Testis (tissue), 3 donors: ENCODE data around the gene RRAD. TPM values are rescaled to one million over a fixed set of nuclear protein-coding genes. Genes with fewer than 3 reads are reported as not detected.

Experiments
- DNase-seq: peaks from one replicate; pipeline ENCODE4 v3.0.0-alpha.2; 2019
- H3K27ac ChIP-seq, 2 donors: fragments of 200-600 bp; sonication (generic); one replicate each; pipeline ENCODE4 v1.5.1; 2019
- H3K27me3 ChIP-seq: fragments of 200-600 bp; sonication (generic); one replicate; pipeline ENCODE4 v1.5.1; 2019
- H3K36me3 ChIP-seq: fragments of 200-600 bp; sonication (generic); one replicate; pipeline ENCODE4 v1.5.1; 2017; ENCODE audit warnings: low read depth; ENCODE audit errors: missing control alignments
- H3K4me1 ChIP-seq: fragments of 200-600 bp; sonication (generic); one replicate; pipeline ENCODE4 v1.5.1; 2019
- H3K4me3 ChIP-seq, 2 donors: fragments of 200-600 bp; sonication (generic); one replicate each; pipeline ENCODE4 v1.5.1; 2017 to 2019
- H3K9me3 ChIP-seq: fragments of 200-600 bp; sonication (generic); one replicate; pipeline ENCODE4 v1.5.1; 2017
- POLR2A ChIP-seq: fragments of 450-650 bp; IDR thresholded peaks from one replicate; pipeline ENCODE4 v1.6.1; 2017; ENCODE audit warnings: antibody characterized with exemption, mild to moderate bottlenecking, moderate library complexity
- WGBS, 2 donors: methylation state at CpG; one replicate each; pipeline ENCODE4 v1.1.5; 2018; 5-methylcytosine and 5-hydroxymethylcytosine counted together
- intact Hi-C: fragments of 100-400 bp; cut with DNase I; formaldehyde crosslinking; loops from one replicate; pipeline ENCODE4 v1.15.1; 2023; ENCODE audit warnings: low total_unique reads
- polyA plus RNA-seq: library from polyadenylated mRNA; stranded (reverse); fragments of 350-450 nt; fragmentation: Illumina TruSeq; extraction: RNeasy Lipid Tissue Mini Kit (QIAGEN cat#74804); gene quantifications from one replicate; pipeline ENCODE4 v1.2.3, GENCODE V29; 2014; ENCODE audit warnings: low read depth, low replicate concordance; ENCODE audit not compliant: insufficient read depth
- total RNA-seq, 2 donors: library from RNA; depleted of rRNA; stranded (reverse); fragments of >200 nt; gene quantifications; one replicate each; pipeline ENCODE4 v1.2.3, GENCODE V29; 2016
- TF ChIP-seq, protein P1 (sequence below), 3 experiments: fragments of 450-650 bp in 2 of 3; fragments of 200-600 bp in 1 of 3; sonication (generic) in 1 of 3; IDR thresholded peaks; one replicate each; pipeline ENCODE4 v1.5.1; 2016 to 2019; ENCODE audit warnings: antibody characterized with exemption in 3 of 3, mild to moderate bottlenecking in 2 of 3, moderate library complexity in 1 of 3

The RRAD gene
- total and polyA plus RNA-seq, 3 donors from 2014 or later = 9.1 to 19.4 (median 12.4) TPM

DNA sequence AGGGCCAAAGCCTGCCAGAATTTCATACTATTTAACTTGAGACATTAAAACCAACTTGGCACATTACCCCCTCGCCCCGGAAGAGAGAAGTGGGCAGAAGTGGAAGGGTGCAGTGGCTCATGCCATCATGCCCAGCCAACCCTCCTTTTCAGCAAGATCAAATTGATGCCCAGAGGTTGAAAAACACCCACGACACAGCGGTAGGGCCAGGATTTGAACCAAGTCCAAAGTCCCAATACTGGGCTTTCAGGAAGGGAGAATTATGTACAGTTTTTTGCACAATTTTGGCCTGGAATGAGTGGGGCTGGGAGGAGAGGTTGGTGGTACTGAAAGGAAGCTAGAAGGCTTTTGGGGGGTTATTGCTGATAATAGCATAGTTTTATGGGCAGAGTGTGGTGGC, 34.0 kb downstream of the RRAD start:
- intact Hi-C loops = no loop called here
- 82 to 86% methylated on average over 4 of the region's 4 CpGs for WGBS, 2 donors

DNA sequence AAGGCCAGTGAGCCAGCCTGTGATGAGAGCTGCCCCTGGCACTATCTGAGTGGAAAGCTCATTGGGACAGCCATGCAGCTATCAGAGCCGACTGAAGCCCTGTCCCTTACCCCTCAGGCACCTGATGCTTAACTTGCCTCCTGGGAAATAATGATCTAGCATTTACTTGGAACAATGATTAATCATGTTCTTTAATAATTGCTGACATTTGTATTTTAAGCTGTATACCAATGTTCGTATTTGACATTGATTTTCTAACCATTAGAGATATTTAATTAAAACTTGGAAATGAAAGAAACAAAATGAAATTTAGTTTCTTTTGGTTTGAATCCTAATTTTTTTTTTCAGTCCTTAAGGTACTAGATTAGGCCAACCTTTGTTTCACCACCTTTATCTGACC, 34.5 kb downstream of the RRAD start:
- no peak for DNase-seq
- Histone ChIP-seq H3K27me3 (no peaks in the 10 kb centered on the region), H3K4me1 (no peaks in the 10 kb centered on the region), H3K36me3 (no peaks in the 10 kb centered on the region), H3K9me3 (no peaks in the 10 kb centered on the region), H3K27ac (no peak overlapping the region), H3K4me3 (no peak overlapping the region)
- 75 to 78% methylated on average over 2 of the region's 2 CpGs for WGBS, 2 donors
- no peak for TF ChIP-seq POLR2A
- TF ChIP-seq, protein P1, sequence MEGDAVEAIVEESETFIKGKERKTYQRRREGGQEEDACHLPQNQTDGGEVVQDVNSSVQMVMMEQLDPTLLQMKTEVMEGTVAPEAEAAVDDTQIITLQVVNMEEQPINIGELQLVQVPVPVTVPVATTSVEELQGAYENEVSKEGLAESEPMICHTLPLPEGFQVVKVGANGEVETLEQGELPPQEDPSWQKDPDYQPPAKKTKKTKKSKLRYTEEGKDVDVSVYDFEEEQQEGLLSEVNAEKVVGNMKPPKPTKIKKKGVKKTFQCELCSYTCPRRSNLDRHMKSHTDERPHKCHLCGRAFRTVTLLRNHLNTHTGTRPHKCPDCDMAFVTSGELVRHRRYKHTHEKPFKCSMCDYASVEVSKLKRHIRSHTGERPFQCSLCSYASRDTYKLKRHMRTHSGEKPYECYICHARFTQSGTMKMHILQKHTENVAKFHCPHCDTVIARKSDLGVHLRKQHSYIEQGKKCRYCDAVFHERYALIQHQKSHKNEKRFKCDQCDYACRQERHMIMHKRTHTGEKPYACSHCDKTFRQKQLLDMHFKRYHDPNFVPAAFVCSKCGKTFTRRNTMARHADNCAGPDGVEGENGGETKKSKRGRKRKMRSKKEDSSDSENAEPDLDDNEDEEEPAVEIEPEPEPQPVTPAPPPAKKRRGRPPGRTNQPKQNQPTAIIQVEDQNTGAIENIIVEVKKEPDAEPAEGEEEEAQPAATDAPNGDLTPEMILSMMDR (IDR thresholded peaks at IDR 0.05) = no peak
- intact Hi-C loops = no loop called here

More for the DNA sequence above, 34.0 kb downstream of the RRAD start:
- Histone ChIP-seq H3K27me3 (no peaks in the 10 kb centered on the region), H3K36me3 (no peaks in the 10 kb centered on the region), H3K9me3 (no peaks in the 10 kb centered on the region), H3K4me1 (no peaks in the 10 kb centered on the region), H3K27ac (no peak overlapping the region), H3K4me3 (no peak overlapping the region)
- DNase-seq = no peak
- no peak for TF ChIP-seq POLR2A
- TF ChIP-seq, protein P1 (IDR thresholded peaks at IDR 0.05) = no peak

DNA sequence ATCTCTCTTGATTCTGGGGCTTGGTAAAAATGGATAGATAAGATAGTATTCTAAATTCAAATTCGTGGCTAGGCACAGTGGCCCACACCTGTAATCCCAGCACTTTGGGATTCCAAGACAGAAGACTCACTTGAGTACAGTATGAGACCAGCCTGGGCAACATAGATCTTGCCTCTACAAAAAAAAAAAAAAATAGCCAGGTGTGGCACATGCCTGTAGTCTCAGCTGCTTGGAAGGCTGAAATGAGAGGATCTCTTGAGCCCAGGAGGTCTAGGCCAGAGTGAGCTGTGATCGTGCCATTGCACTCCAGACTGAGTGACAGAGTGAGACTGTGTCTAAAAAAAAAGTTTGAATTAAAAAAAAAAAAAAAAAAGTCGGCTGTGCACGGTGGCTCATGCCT, 35.7 kb downstream of the RRAD start:
- Histone ChIP-seq H3K27ac (no peak overlapping the region), H3K27me3 (no peaks in the 10 kb centered on the region), H3K9me3 (no peaks in the 10 kb centered on the region), H3K4me1 (no peaks in the 10 kb centered on the region), H3K4me3 (no peak overlapping the region), H3K36me3 (no peaks in the 10 kb centered on the region)
- no peak for DNase-seq
- TF ChIP-seq, protein P1 (IDR thresholded peaks at IDR 0.05) = no peak
- no peak for TF ChIP-seq POLR2A
- intact Hi-C loops = no loop called here
- WGBS, 2 donors = 77 to 82% methylated on average over 4 of the region's 4 CpGs

DNA sequence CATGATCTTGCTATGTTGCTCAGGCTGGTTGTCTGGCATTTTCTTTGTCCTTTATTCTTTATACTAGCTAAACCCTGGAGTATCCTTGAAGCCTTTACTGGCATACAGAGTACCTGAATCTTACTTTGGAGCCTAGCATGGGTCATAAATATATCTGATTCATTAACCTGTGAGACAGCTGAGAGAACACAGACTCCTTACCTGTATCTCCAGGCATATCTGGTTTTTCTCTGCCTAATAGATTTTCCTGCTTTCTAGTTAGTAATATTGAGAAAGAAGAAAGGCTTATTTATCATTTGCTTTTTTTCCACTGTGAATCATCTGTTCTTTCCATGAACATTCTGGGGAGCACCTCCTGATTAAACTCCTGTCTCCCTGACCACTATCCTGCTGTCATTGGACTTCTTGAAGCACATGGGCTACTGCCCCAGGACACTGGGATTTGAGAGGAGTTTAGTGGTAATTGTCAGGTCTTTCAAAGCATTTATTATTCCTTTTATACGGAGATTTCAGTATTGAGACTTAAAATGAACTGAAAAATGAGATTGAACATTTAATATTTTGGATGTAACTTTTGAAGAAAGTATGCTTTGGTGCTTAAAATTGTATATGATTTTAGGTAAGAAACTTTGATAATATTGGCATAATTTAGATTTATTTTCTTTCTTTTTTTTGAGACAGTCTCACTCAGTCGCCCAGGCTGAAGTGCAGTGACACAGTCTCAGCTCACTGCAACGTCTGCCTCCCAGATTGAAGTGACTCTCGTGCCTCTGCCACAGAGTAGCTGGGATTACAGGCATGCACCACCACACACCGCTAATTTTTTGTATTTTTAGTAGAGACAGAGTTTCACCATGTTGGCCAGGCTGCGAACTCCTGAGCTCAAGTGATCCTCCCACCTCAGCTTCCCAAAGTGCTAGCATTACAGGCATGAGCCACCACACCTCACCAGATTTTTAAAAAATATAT, 36.4 kb downstream of the RRAD start:
- TF ChIP-seq POLR2A = no peak
- TF ChIP-seq, protein P1 (IDR thresholded peaks at IDR 0.05) = no peak
- Histone ChIP-seq H3K27ac (no peak overlapping the region), H3K4me3 (no peak overlapping the region), H3K36me3 (no peaks in the 10 kb centered on the region), H3K9me3 (no peaks in the 10 kb centered on the region), H3K27me3 (no peaks in the 10 kb centered on the region), H3K4me1 (no peaks in the 10 kb centered on the region)
- intact Hi-C loops = no loop called here
- no peak for DNase-seq
- 89 to 94% methylated on average over 6 of the region's 6 CpGs for WGBS, 2 donors
